IMR-90 (cell line): ENCODE data around the gene ELAC1. TPM values are rescaled to one million over a fixed set of nuclear protein-coding genes. Genes with fewer than 3 reads are reported as not detected.

Experiments used
- ATAC-seq: fragments of 200-7000 bp; cut with Tn5 transposase; 2 replicates; pipeline ENCODE4 v1.9.1; 2020; ENCODE audit warnings: low read depth, mild to moderate bottlenecking, moderate library complexity
- BruUV-seq: library from RNA; stranded (reverse); fragments of 400-500 nt; replicated peaks from 2 replicates; lab custom pipeline; 2021; lab: Mats Ljungman, UMichigan
- CTCF ChIA-PET: fragments of 300-600 bp; formaldehyde crosslinking; extraction: SDS; loops from one replicate; lab custom pipeline; 2021; ENCODE audit warnings: antibody characterized with exemption; lab: Yijun Ruan, JAX
- POLR2A ChIA-PET: fragments of 300-600 bp; sonication (Branson Sonifier 250); formaldehyde crosslinking; loops from one replicate; lab custom pipeline; 2022; ENCODE audit warnings: antibody characterized with exemption; ENCODE audit not compliant: unreplicated experiment; lab: Charles Lee
- DNase-seq: peaks from one replicate; pipeline ENCODE4 v3.0.0; 2013
- H2AFZ ChIP-seq: replicated peaks from 2 replicates; pipeline ENCODE3; 2013; ENCODE audit warnings: low read length, mild to moderate bottlenecking; ENCODE audit not compliant: poor library complexity
- H2AK5ac ChIP-seq: 2 replicates; pipeline ENCODE4 v1.6.1; 2013; ENCODE audit warnings: low read depth, low read length, inconsistent platforms
- H2AK9ac ChIP-seq: replicated peaks from 2 replicates; pipeline ENCODE3; 2013; ENCODE audit warnings: mild to moderate bottlenecking, low read depth, low read length, moderate library complexity; ENCODE audit not compliant: poor library complexity
- H2BK120ac ChIP-seq: 2 replicates; pipeline ENCODE4 v1.6.1; 2013; ENCODE audit warnings: low read depth, low read length, inconsistent platforms
- H2BK15ac ChIP-seq: 3 replicates; pipeline ENCODE4 v1.6.1; 2013; ENCODE audit warnings: low read depth, low read length, inconsistent platforms
- H2BK20ac ChIP-seq: 2 replicates; pipeline ENCODE4 v1.6.1; 2013; ENCODE audit warnings: low read depth, mild to moderate bottlenecking, inconsistent platforms, low read length, moderate library complexity
- H2BK5ac ChIP-seq: 2 replicates; pipeline ENCODE4 v1.6.1; 2013; ENCODE audit warnings: mild to moderate bottlenecking, low read depth, low read length, inconsistent platforms; ENCODE audit not compliant: poor library complexity, severe bottlenecking
- H3K14ac ChIP-seq: replicated peaks from 2 replicates; pipeline ENCODE4 v1.6.1; 2013; ENCODE audit warnings: low read depth, low read length, inconsistent platforms
- H3K18ac ChIP-seq: 2 replicates; pipeline ENCODE4 v1.6.1; 2013; ENCODE audit warnings: low read depth, low read length, control low read depth
- H3K23ac ChIP-seq: 2 replicates; pipeline ENCODE4 v1.6.1; 2013; ENCODE audit warnings: low read depth, low read length, inconsistent platforms
- H3K27ac ChIP-seq: 2 replicates; pipeline ENCODE4 v1.5.1; 2013; ENCODE audit warnings: mild to moderate bottlenecking, control low read depth, low read length; ENCODE audit not compliant: insufficient read depth
- H3K27me3 ChIP-seq: 2 replicates; pipeline ENCODE4 v1.6.1; 2013; ENCODE audit warnings: low read length; ENCODE audit not compliant: control insufficient read depth, insufficient read depth
- H3K36me3 ChIP-seq: 2 replicates; pipeline ENCODE4 v1.6.1; 2013; ENCODE audit warnings: low read length, mixed read lengths; ENCODE audit not compliant: control insufficient read depth, insufficient read depth
- H3K4ac ChIP-seq: 2 replicates; pipeline ENCODE4 v1.6.1; 2013; ENCODE audit warnings: low read depth, low read length, inconsistent platforms
- H3K4me1 ChIP-seq: 2 replicates; pipeline ENCODE4 v1.6.1; 2013; ENCODE audit warnings: low read length, mixed read lengths; ENCODE audit not compliant: control insufficient read depth, insufficient read depth
- H3K4me2 ChIP-seq: 2 replicates; pipeline ENCODE4 v1.6.1; 2013; ENCODE audit warnings: low read depth, mild to moderate bottlenecking, control low read depth, low read length, moderate library complexity
- H3K4me3 ChIP-seq: 2 replicates; pipeline ENCODE4 v1.5.1; 2013; ENCODE audit warnings: low read depth, mild to moderate bottlenecking, control low read depth, low read length, moderate library complexity; ENCODE audit not compliant: insufficient read depth
- H3K56ac ChIP-seq: 2 replicates; pipeline ENCODE4 v1.6.1; 2013; ENCODE audit warnings: low read length, inconsistent platforms; ENCODE audit not compliant: insufficient read depth; ENCODE audit errors: extremely low read depth
- H3K79me1 ChIP-seq, 2 experiments: 2 replicates each; pipeline ENCODE4 v1.6.1; 2013; ENCODE audit warnings: low read length in 2 of 2, inconsistent platforms in 1 of 2, low read depth in 1 of 2
- H3K9ac ChIP-seq: 2 replicates; pipeline ENCODE4 v1.6.1; 2013; ENCODE audit warnings: low read depth, low read length, control low read depth
- H3K9me1 ChIP-seq: 2 replicates; pipeline ENCODE4 v1.6.1; 2013; ENCODE audit warnings: low read length, inconsistent platforms; ENCODE audit not compliant: insufficient read depth
- H3K9me3 ChIP-seq: 2 replicates; pipeline ENCODE4 v1.6.1; 2013; ENCODE audit warnings: low read length; ENCODE audit not compliant: control insufficient read depth, insufficient read depth
- H4K20me1 ChIP-seq: 2 replicates; pipeline ENCODE4 v1.6.1; 2013; ENCODE audit warnings: low read length, inconsistent platforms; ENCODE audit not compliant: insufficient read depth
- H4K5ac ChIP-seq: 2 replicates; pipeline ENCODE4 v1.6.1; 2013; ENCODE audit warnings: mild to moderate bottlenecking, low read depth, low read length, control low read depth
- H4K8ac ChIP-seq, 2 experiments: 2 replicates each; pipeline ENCODE4 v1.6.1; 2013; ENCODE audit warnings: low read depth in 2 of 2, low read length in 2 of 2, control low read depth in 1 of 2, inconsistent platforms in 1 of 2
- H4K91ac ChIP-seq: 2 replicates; pipeline ENCODE4 v1.6.1; 2013; ENCODE audit warnings: low read depth, low read length, inconsistent platforms; ENCODE audit not compliant: insufficient read depth
- BHLHE40 ChIP-seq: fragments of 150-350 bp; IDR thresholded peaks from 2 replicates; pipeline ENCODE4 v1.6.1; 2016; ENCODE audit warnings: mild to moderate bottlenecking, low read depth, low read length
- CEBPB ChIP-seq: IDR thresholded peaks from 2 replicates; pipeline ENCODE4 v1.6.1; 2012; ENCODE audit warnings: low read depth, low read length, improper control_type of control experiment
- CHD1 ChIP-seq: IDR thresholded peaks from 2 replicates; pipeline ENCODE4 v1.6.1; 2012; ENCODE audit warnings: low read depth, low read length, improper control_type of control experiment
- CTCF ChIP-seq: conservative IDR thresholded peaks from 2 replicates; pipeline ENCODE4 v1.5.1; 2012; ENCODE audit warnings: mild to moderate bottlenecking, low read depth, low read length, improper control_type of control experiment
- ELK1 ChIP-seq: fragments of 150-350 bp; IDR thresholded peaks from 2 replicates; pipeline ENCODE4 v1.6.1; 2016; ENCODE audit warnings: low read depth, mild to moderate bottlenecking, low read length, moderate library complexity, borderline replicate concordance
- FOS ChIP-seq: fragments of 150-350 bp; IDR thresholded peaks from 2 replicates; pipeline ENCODE4 v1.6.1; 2016; ENCODE audit warnings: low read depth, low read length
- MAFK ChIP-seq: IDR thresholded peaks from 2 replicates; pipeline ENCODE4 v1.6.1; 2012; ENCODE audit warnings: low read depth, low read length, improper control_type of control experiment
- MAZ ChIP-seq: IDR thresholded peaks from 2 replicates; pipeline ENCODE4 v1.6.1; 2012; ENCODE audit warnings: low read depth, mild to moderate bottlenecking, low read length, improper control_type of control experiment, moderate library complexity, borderline replicate concordance
- MXI1 ChIP-seq: IDR thresholded peaks from 2 replicates; pipeline ENCODE4 v1.6.1; 2012; ENCODE audit warnings: low read depth, mild to moderate bottlenecking, low read length, moderate library complexity, borderline replicate concordance
- NFE2L2 ChIP-seq: fragments of 150-350 bp; IDR thresholded peaks from 2 replicates; pipeline ENCODE4 v1.6.1; 2016; ENCODE audit warnings: low read depth, mild to moderate bottlenecking, low read length
- POLR2A ChIP-seq: IDR thresholded peaks from 2 replicates; pipeline ENCODE4 v1.6.1; 2012; ENCODE audit warnings: mild to moderate bottlenecking, low read depth, low read length
- RAD21 ChIP-seq: IDR thresholded peaks from 2 replicates; pipeline ENCODE4 v1.6.1; 2012; ENCODE audit warnings: low read length, improper control_type of control experiment
- RCOR1 ChIP-seq: IDR thresholded peaks from 2 replicates; pipeline ENCODE4 v1.6.1; 2012; ENCODE audit warnings: mild to moderate bottlenecking, low read length, improper control_type of control experiment; ENCODE audit not compliant: insufficient replicate concordance
- RFX5 ChIP-seq: IDR thresholded peaks from 2 replicates; pipeline ENCODE4 v1.8.0; 2012; ENCODE audit warnings: low read depth, mild to moderate bottlenecking, low read length, moderate library complexity
- SMC3 ChIP-seq: fragments of 150-350 bp; IDR thresholded peaks from 2 replicates; pipeline ENCODE4 v1.6.1; 2016; ENCODE audit warnings: low read depth, mild to moderate bottlenecking, antibody characterized with exemption, low read length, moderate library complexity
- USF2 ChIP-seq: fragments of 150-350 bp; IDR thresholded peaks from 2 replicates; pipeline ENCODE4 v1.6.1; 2017; ENCODE audit warnings: mild to moderate bottlenecking, antibody characterized with exemption, low read length, low read depth
- WGBS, 2 experiments: methylation state at CpG; one replicate each; pipeline versions ENCODE4 v1.1.5 to v1.1.7; 2013; ENCODE audit warnings: missing lambda C conversion rate in 2 of 2; ENCODE audit not compliant: insufficient read length in 1 of 2; ENCODE audit errors: extremely low coverage in 2 of 2; 5-methylcytosine and 5-hydroxymethylcytosine counted together
- dilution Hi-C: fragments of 300-500 bp; cut with HindIII; formaldehyde crosslinking; loops from one replicate; pipeline ENCODE4 v1.14.3; 2018; ENCODE audit warnings: low sequenced_read_pairs; ENCODE audit not compliant: unreplicated experiment
- in situ Hi-C: fragments of 300-500 bp; cut with MboI; formaldehyde crosslinking; loops from 3 replicates; pipeline ENCODE4 v1.14.3; 2019; ENCODE audit warnings: low sequenced_read_pairs, inconsistent platforms, mixed read lengths
- intact Hi-C: fragments of 100-400 bp; cut with micrococcal nuclease; formaldehyde crosslinking; loops from 2 replicates; pipeline ENCODE4 v1.10.0; 2022
- polyA plus RNA-seq, 3 experiments: library from polyadenylated mRNA; depleted of rRNA; stranded (reverse); fragments of >200 nt; gene quantifications; 2 replicates each; pipeline ENCODE4 v1.2.3, GENCODE V29; 2012; ENCODE audit warnings: low replicate concordance in 1 of 3
- total RNA-seq: library from RNA; depleted of rRNA; stranded (reverse); fragments of >200 nt; gene quantifications from 2 replicates; pipeline ENCODE4 v1.2.3, GENCODE V29; 2012

Gene ELAC1
- total and polyA plus RNA-seq, 2 of the 4 experiments (the other 2 are of a cell fraction): 5.2 to 8.4 TPM

GRCh38 chr18:50937183-50937582, 30.7 kb upstream of the ELAC1 start:
- H4K5ac ChIP-seq: no peak overlapping the region
- no peaks in the 10 kb centered on the region for H3K9me3 ChIP-seq
- H4K20me1 ChIP-seq: no peaks in the 10 kb centered on the region
- H3K56ac ChIP-seq: no peak overlapping the region
- no peak overlapping the region for H3K18ac ChIP-seq
- H3K4me3 ChIP-seq: no peak overlapping the region
- H3K4me1 ChIP-seq: no peaks in the 10 kb centered on the region
- H2BK15ac ChIP-seq: no peak overlapping the region
- H3K9me1 ChIP-seq: no peaks in the 10 kb centered on the region
- no peak overlapping the region for H3K14ac ChIP-seq
- dilution Hi-C loops: no loop called here
- H3K79me1 ChIP-seq: no peaks in the 10 kb centered on the region
- ATAC-seq: no peak
- TF ChIP-seq POLR2A (no peak), MAZ (no peak), MXI1 (no peak), RCOR1 (no peak), BHLHE40 (no peak), CEBPB (no peak), FOS (no peak), CHD1 (no peak), RFX5 (no peak), SMC3 (no peak), NFE2L2 (no peak), CTCF (no peak), MAFK (no peak), RAD21 (no peak), ELK1 (no peak), USF2 (no peak)
- ChIA-PET POLR2A (no interaction called here), CTCF (interaction anchor here (1.8 kb wide), 1 partner anchor 11 kb away, joined by 5 read pairs; no protein-coding TSS in a partner anchor)
- H2BK20ac ChIP-seq: no peak overlapping the region
- in situ Hi-C loops: no loop called here
- H3K4me2 ChIP-seq: no peak overlapping the region
- intact Hi-C loops: no loop called here
- DNase-seq: no peak
- no CpG with 5 or more reads among the region's 1 CpG for WGBS, 2 experiments
- H2AFZ ChIP-seq: no peak overlapping the region
- no peak overlapping the region for H3K27ac ChIP-seq
- no peak overlapping the region for H2BK120ac ChIP-seq
- BruUV-seq: no TSS peak
- no peak overlapping the region for H2AK9ac ChIP-seq
- no peak overlapping the region for H3K23ac ChIP-seq
- no peak overlapping the region for H4K91ac ChIP-seq
- no peak overlapping the region for H2AK5ac ChIP-seq
- no peaks in the 10 kb centered on the region for H3K27me3 ChIP-seq
- H4K8ac ChIP-seq: no peak overlapping the region
- no peak overlapping the region for H3K4ac ChIP-seq
- peaks cover 2% of the 10 kb centered on the region for H3K36me3 ChIP-seq
- no peak overlapping the region for H2BK5ac ChIP-seq
- no peak overlapping the region for H3K9ac ChIP-seq
